ENCODE results near the gene CPNE4.

DNA sequence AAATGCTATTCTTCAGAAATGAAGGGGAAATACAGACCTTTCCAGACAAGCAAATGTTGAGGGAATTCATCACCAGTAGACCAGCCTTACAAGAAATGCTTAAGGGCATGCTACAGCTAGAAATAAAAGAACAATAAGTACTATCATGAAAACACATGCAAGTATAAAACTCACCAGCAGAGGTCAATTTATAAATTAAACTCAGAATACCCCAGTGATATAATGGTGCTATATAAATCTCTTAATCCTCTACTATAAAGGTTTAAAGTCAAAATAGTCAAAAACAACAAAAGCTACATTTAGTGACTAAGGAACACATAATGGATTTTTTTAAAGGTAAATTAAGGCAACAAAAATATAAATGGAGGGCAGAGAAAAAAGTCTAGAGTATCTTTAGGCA lies 142.5 kb downstream of the CPNE4 start:
- TF ChIP-seq, protein P1, sequence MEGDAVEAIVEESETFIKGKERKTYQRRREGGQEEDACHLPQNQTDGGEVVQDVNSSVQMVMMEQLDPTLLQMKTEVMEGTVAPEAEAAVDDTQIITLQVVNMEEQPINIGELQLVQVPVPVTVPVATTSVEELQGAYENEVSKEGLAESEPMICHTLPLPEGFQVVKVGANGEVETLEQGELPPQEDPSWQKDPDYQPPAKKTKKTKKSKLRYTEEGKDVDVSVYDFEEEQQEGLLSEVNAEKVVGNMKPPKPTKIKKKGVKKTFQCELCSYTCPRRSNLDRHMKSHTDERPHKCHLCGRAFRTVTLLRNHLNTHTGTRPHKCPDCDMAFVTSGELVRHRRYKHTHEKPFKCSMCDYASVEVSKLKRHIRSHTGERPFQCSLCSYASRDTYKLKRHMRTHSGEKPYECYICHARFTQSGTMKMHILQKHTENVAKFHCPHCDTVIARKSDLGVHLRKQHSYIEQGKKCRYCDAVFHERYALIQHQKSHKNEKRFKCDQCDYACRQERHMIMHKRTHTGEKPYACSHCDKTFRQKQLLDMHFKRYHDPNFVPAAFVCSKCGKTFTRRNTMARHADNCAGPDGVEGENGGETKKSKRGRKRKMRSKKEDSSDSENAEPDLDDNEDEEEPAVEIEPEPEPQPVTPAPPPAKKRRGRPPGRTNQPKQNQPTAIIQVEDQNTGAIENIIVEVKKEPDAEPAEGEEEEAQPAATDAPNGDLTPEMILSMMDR (IDR thresholded peaks at IDR 0.05 in 4 of 5, conservative IDR thresholded peaks at IDR 0.05 in 1 of 5): no peak
- no peak for TF ChIP-seq POLR2A (IDR thresholded peaks at IDR 0.05)
